A673 (cell line): Measurements from ENCODE around the gene CPN2.

Source experiments
- CTCF ChIP-seq: fragments of 300-800, 200-600 bp; sonication (generic); conservative IDR thresholded peaks from 2 replicates; pipeline ENCODE4 v1.5.1; 2017; ENCODE audit warnings: low read depth, mild to moderate bottlenecking, antibody characterized with exemption, low read length, moderate library complexity, mixed read lengths
- EZH2 ChIP-seq: fragments of 200-600 bp; sonication (generic); IDR thresholded peaks from 2 replicates; pipeline ENCODE4 v1.6.1; 2017; ENCODE audit warnings: borderline replicate concordance, low read depth, mild to moderate bottlenecking, mixed read lengths, antibody characterized with exemption, low read length; ENCODE audit not compliant: poor library complexity, severe bottlenecking

- TF ChIP-seq EZH2, result no peak
- TF ChIP-seq CTCF, result no peak
These were observed 27.1 kb downstream of the CPN2 start for GRCh38 chr3:194323785-194324735.
